ENCODE data around the gene FAM72A. TPM values are rescaled to one million over a fixed set of nuclear protein-coding genes. Genes with fewer than 3 reads are reported as not detected.

FAM72A gene
- total and polyA plus RNA-seq, 2 of the 4 experiments (the other 2 are of a cell fraction): 2.2 to 5.0 TPM

GRCh38 chr1:206142770-206143169, 59.9 kb downstream of the FAM72A start:
- in situ Hi-C loops (cut with MboI; ENCODE audit: low sequenced_read_pairs): no loop called here
- Histone ChIP-seq H3K4me1 (ENCODE audit: control insufficient read depth, insufficient read depth, low read length) (no peaks in the 10 kb centered on the region), H3K9me3 (ENCODE audit: control insufficient read depth, insufficient read depth, low read length) (peaks cover 12% of the 10 kb centered on the region), H2BK15ac (ENCODE audit: low read depth, low read length) (no peak overlapping the region), H3K4me3 (ENCODE audit: insufficient read depth, low read depth, low read length) (no peak overlapping the region), H2BK5ac (ENCODE audit: low read depth, low read length, poor library complexity, severe bottlenecking) (no peak overlapping the region), H2AK5ac (ENCODE audit: low read depth, low read length) (no peak overlapping the region), H3K27me3 (ENCODE audit: control insufficient read depth, insufficient read depth, low read length) (peaks cover 69% of the 10 kb centered on the region), H3K14ac (replicated peaks; ENCODE audit: low read depth, low read length) (no peak overlapping the region), H3K9ac (ENCODE audit: low read depth, low read length) (no peak overlapping the region), H3K23ac (ENCODE audit: low read depth, low read length) (no peak overlapping the region), H4K8ac (ENCODE audit: low read depth in 2 of 2, low read length in 2 of 2) (no peak overlapping the region), H4K20me1 (ENCODE audit: insufficient read depth, low read length) (no peaks in the 10 kb centered on the region), H3K9me1 (ENCODE audit: insufficient read depth, low read length) (no peaks in the 10 kb centered on the region), H3K79me1 (ENCODE audit: low read depth in 1 of 2, low read length in 2 of 2) (no peaks in the 10 kb centered on the region), H3K4me2 (ENCODE audit: low read depth, low read length) (no peak overlapping the region), H2AFZ (replicated peaks; ENCODE audit: low read length, poor library complexity) (no peak overlapping the region), H3K4ac (ENCODE audit: low read depth, low read length) (no peak overlapping the region), H3K36me3 (ENCODE audit: control insufficient read depth, insufficient read depth, low read length) (no peaks in the 10 kb centered on the region), H4K91ac (ENCODE audit: insufficient read depth, low read depth, low read length) (no peak overlapping the region), H3K56ac (ENCODE audit: extremely low read depth, insufficient read depth, low read length) (no peak overlapping the region), H4K5ac (ENCODE audit: low read depth, low read length) (no peak overlapping the region), H3K18ac (ENCODE audit: low read depth, low read length) (no peak overlapping the region), H2BK20ac (ENCODE audit: low read depth, low read length) (no peak overlapping the region), H2BK120ac (ENCODE audit: low read depth, low read length) (no peak overlapping the region), H3K27ac (ENCODE audit: insufficient read depth, low read length) (no peak overlapping the region), H2AK9ac (replicated peaks; ENCODE audit: low read depth, low read length, poor library complexity) (no peak overlapping the region)
- no peak for DNase-seq
- intact Hi-C loops (cut with micrococcal nuclease): no loop called here
- no TSS peak for BruUV-seq (replicated peaks)
- POLR2A ChIA-PET (ENCODE audit: unreplicated experiment): no interaction called here
- no peak for TF ChIP-seq CHD1 (IDR thresholded peaks at IDR 0.05; ENCODE audit: low read depth, low read length)
- TF ChIP-seq SMC3 (IDR thresholded peaks at IDR 0.05; ENCODE audit: low read depth, low read length): no peak
- TF ChIP-seq CTCF (conservative IDR thresholded peaks at IDR 0.05; ENCODE audit: low read depth, low read length): no peak
- TF ChIP-seq MAZ (IDR thresholded peaks at IDR 0.05; ENCODE audit: borderline replicate concordance, low read depth, low read length): no peak
- no peak for TF ChIP-seq NFE2L2 (IDR thresholded peaks at IDR 0.05; ENCODE audit: low read depth, low read length)
- TF ChIP-seq BHLHE40 (IDR thresholded peaks at IDR 0.05; ENCODE audit: low read depth, low read length): no peak
- TF ChIP-seq MAFK (IDR thresholded peaks at IDR 0.05; ENCODE audit: low read depth, low read length): no peak
- TF ChIP-seq USF2 (IDR thresholded peaks at IDR 0.05; ENCODE audit: low read depth, low read length): no peak
- no peak for TF ChIP-seq RFX5 (IDR thresholded peaks at IDR 0.05; ENCODE audit: low read depth, low read length)
- TF ChIP-seq ELK1 (IDR thresholded peaks at IDR 0.05; ENCODE audit: borderline replicate concordance, low read depth, low read length): no peak
- no peak for TF ChIP-seq RAD21 (IDR thresholded peaks at IDR 0.05; ENCODE audit: low read length)
- TF ChIP-seq MXI1 (IDR thresholded peaks at IDR 0.05; ENCODE audit: borderline replicate concordance, low read depth, low read length): no peak
- TF ChIP-seq POLR2A (IDR thresholded peaks at IDR 0.05; ENCODE audit: low read depth, low read length): no peak
- TF ChIP-seq FOS (IDR thresholded peaks at IDR 0.05; ENCODE audit: low read depth, low read length): no peak
- TF ChIP-seq CEBPB (IDR thresholded peaks at IDR 0.05; ENCODE audit: low read depth, low read length): no peak
- TF ChIP-seq RCOR1 (IDR thresholded peaks at IDR 0.05; ENCODE audit: insufficient replicate concordance, low read length): no peak
- CTCF ChIA-PET: no interaction called here
- dilution Hi-C loops (cut with HindIII; ENCODE audit: low sequenced_read_pairs, unreplicated experiment): no loop called here
- ATAC-seq (ENCODE audit: low read depth): no peak
- WGBS, 2 experiments (ENCODE audit: extremely low coverage in 2 of 2, insufficient read length in 1 of 2): 57% methylated on average over 1 of the region's 2 CpGs; no CpG with 5 or more reads in 1 of the 2 experiments
